GM13976 (cell line): Measurements from ENCODE around the gene PCGF6.

Source experiments
- DNase-seq: peaks from one replicate; pipeline ENCODE4 v3.0.0; 2012; ENCODE audit warnings: low spot score
- CTCF ChIP-seq: IDR thresholded peaks from 2 replicates; pipeline ENCODE4 v1.5.1; 2012; ENCODE audit warnings: borderline replicate concordance, mild to moderate bottlenecking; ENCODE audit not compliant: insufficient read depth; ENCODE audit errors: extremely low read depth, missing control alignments, control extremely low read depth
- in situ Hi-C: fragments of 300-500 bp; cut with MboI; formaldehyde crosslinking; loops from one replicate; pipeline ENCODE4 v1.12.0; 2022; ENCODE audit warnings: low sequenced_read_pairs, mixed read lengths, inconsistent platforms; ENCODE audit not compliant: unreplicated experiment

The PCGF6 gene, protein sequence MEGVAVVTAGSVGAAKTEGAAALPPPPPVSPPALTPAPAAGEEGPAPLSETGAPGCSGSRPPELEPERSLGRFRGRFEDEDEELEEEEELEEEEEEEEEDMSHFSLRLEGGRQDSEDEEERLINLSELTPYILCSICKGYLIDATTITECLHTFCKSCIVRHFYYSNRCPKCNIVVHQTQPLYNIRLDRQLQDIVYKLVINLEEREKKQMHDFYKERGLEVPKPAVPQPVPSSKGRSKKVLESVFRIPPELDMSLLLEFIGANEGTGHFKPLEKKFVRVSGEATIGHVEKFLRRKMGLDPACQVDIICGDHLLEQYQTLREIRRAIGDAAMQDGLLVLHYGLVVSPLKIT

GRCh38 chr10:103350517-103351260 is at the start of gene PCGF6:
Gene PCGF6 (minus strand): TSS chr10:103351140. CDS start chr10:103351066, 74 bp downstream.
- TF ChIP-seq CTCF, result no peak
- DNase-seq, result peak; percentile 95
- in situ Hi-C loops, result no loop called here

DNA sequence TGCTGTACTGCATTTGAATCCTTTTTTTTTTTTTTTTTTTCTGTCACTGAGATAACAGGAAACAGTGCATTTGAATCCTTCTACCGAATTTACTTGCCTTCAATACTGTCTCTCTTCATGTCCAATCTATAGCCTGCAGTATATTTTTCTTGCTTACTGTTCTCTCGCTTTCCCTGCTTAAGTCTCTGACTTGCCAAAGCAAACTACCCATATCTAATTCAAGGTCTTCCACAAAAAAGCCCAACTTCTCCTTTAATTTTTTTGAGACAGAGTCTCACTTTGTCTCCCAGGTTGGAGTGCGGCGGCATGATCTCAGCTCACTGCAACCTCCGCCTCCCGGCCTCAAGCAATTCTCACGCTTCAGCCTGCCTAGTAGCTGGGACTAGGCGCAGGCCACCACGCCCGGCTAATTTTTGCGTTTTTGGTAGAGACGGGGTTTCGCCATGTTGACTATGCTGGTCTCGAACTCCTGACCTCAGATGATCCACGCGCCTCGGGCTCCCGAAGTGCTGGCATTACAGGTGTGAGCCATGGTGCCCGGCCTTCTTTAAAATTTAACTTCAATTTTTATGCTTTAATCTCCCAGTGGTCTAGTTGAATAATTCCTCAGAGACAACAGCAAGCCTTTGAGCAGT is 46.4 kb upstream of the PCGF6 start:
- TF ChIP-seq CTCF, result no peak
- no peak for DNase-seq
- in situ Hi-C loops, result no loop called here

DNA sequence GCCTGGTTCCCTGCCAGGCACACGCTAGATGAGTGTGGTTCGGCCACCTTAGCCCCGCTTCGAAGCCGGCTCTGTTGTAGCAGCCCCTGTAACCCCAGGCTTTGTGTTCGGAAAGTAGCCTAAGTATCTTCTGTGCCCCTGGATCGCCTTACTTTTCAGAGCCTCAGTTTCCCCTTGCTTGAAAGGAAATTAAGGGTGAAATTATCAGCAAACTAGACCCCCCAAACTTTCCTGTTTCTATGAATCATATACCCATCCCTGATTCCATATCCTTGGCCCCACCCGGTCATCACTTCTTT is 45.8 kb upstream of the PCGF6 start:
- DNase-seq, result peak; percentile 36
- TF ChIP-seq CTCF, result no peak
- in situ Hi-C loops, result no loop called here

DNA sequence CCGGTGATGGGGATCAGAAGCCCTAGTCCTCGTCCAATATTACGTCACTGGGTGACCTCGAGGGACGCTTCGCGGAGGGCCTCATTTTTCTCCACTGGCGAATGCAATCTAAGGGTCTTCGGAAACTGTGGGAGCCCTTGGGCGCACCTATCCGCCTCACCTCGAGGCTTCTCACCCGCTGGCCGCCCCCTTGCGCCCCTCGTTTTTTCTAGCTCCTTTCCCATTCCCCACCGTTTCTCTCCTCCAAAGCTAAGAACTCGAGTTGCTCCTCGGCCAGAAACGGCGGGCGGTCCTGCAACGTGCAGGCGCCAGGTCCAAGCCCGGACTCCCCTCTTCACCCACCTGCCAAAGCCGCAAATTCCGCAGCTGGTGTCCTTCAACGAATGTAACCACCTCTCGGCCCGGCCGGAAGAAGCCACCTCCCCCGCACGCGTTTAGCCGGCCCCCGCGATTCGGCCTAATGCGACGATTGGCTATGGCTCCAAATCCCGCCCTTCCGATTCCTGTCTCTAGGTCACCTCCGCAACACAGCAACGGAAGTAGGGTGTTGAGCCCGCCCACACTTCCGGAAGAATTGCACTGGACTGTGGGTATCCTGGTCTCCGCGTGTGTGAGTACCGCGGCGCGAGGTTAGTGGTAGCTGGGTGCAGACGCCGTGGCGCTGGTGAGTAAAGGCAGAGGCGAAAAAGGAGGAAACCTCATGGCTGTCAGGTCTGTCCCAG is 45.3 kb upstream of the PCGF6 start, which contains the start of the genes ATP5MK and PDCD11:
Gene ATP5MK, minus strand, starts transcription at position 409 of the 722 bp plus-strand sequence. CDS start 4,018 bp downstream, outside the sequence.
Gene PDCD11, plus strand, starts transcription at position 560 of the 722 bp plus-strand sequence. CDS start 1,801 bp downstream, outside the sequence.
- TF ChIP-seq CTCF, result no peak
- DNase-seq, result peak; percentile 97
- in situ Hi-C loops, result no loop called here

DNA sequence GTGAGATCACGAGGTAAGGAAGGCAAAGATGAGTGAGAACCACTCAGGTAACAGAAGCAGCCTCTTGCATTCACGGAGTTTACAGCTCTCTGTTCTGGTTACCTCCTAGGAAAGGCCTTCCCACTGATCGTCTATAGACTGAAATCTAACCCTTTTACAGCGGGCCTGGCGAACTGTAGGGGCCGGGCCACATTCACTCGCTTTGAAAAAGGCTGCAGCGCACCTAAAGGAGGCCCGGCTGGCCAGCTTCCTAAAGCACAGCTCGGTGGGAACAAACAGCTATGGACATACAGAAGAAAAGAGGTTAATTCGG is 44.8 kb upstream of the PCGF6 start:
- peak; percentile 38 for DNase-seq
- in situ Hi-C loops, result no loop called here
- TF ChIP-seq CTCF, result no peak

DNA sequence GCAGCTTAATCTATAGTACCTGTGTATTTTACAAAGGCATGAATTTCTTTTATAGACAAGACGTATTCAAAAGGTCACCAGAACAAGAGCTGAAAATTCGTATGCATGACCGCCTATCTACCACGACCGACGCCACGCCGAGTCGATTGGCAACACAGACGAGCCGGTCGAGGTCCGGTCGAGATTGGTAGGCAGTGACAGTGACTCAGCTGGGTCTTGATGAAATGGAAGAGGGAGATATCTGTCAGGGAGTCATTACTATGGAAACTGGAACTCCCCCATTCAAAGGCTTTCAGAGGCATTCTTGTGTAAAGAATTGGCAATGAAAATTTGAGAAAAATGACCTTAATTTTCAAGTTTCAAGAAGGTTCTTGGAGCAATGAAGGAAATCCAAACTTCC is 43.2 kb upstream of the PCGF6 start:
- DNase-seq, result peak; percentile 37
- no peak for TF ChIP-seq CTCF
- in situ Hi-C loops, result no loop called here
